CD14-positive monocyte (primary cell): ENCODE data around the gene PLXDC2. TPM values are rescaled to one million over a fixed set of nuclear protein-coding genes. Genes with fewer than 3 reads are reported as not detected.

ENCODE experiments used
- DNase-seq, 3 donors: peaks; one replicate each; pipeline ENCODE4 v3.0.0-alpha.2; 2011 to 2022
- H2AFZ ChIP-seq: 2 replicates; pipeline ENCODE4 v1.6.0; 2012; ENCODE audit warnings: mild to moderate bottlenecking, low read depth, low read length, inconsistent platforms; ENCODE audit not compliant: insufficient read depth, poor library complexity, severe bottlenecking
- H3K27ac ChIP-seq, 2 donors: 1 replicate in 1 of 2; 2 replicates in 1 of 2; pipeline ENCODE4 v1.5.1; 2012 to 2013; ENCODE audit warnings: low read length in 2 of 2, control low read depth in 1 of 2, inconsistent platforms in 1 of 2, low read depth in 1 of 2, mild to moderate bottlenecking in 1 of 2
- H3K27me3 ChIP-seq, 2 donors: one replicate each; pipeline versions ENCODE4 v1.6.0 to v1.6.1; 2011 to 2013; ENCODE audit warnings: low read length in 2 of 2; ENCODE audit not compliant: control insufficient read depth in 2 of 2, insufficient read depth in 2 of 2
- H3K36me3 ChIP-seq, 2 donors: replicated peaks in 1 of 2; 1 replicate in 1 of 2; 2 replicates in 1 of 2; pipeline versions ENCODE4 v1.5.1 to v1.6.1; 2012 to 2013; ENCODE audit warnings: low read length in 2 of 2, control low read depth in 1 of 2, inconsistent platforms in 1 of 2, mild to moderate bottlenecking in 1 of 2; ENCODE audit not compliant: insufficient read depth in 2 of 2, control insufficient read depth in 1 of 2
- H3K4me1 ChIP-seq, 2 donors: 1 replicate in 1 of 2; 2 replicates in 1 of 2; pipeline versions ENCODE4 v1.5.1 to v1.6.1; 2012 to 2013; ENCODE audit warnings: low read length in 2 of 2, control low read depth in 1 of 2, inconsistent platforms in 1 of 2, mild to moderate bottlenecking in 1 of 2, moderate library complexity in 1 of 2; ENCODE audit not compliant: insufficient read depth in 2 of 2, control insufficient read depth in 1 of 2
- H3K4me2 ChIP-seq: replicated peaks from 2 replicates; pipeline ENCODE3; 2012; ENCODE audit warnings: low read length, moderate library complexity, mild to moderate bottlenecking; ENCODE audit not compliant: poor library complexity, severe bottlenecking; ENCODE audit errors: extremely low read depth
- H3K4me3 ChIP-seq, 3 experiments: fragments of 200-600 bp in 1 of 3; sonication (generic) in 1 of 3; replicated peaks in 1 of 3; 1 replicate in 2 of 3; 2 replicates in 1 of 3; pipeline ENCODE4 v1.5.1; 2011 to 2013; ENCODE audit warnings: low read length in 3 of 3, mild to moderate bottlenecking in 3 of 3, control low read depth in 2 of 3, low read depth in 2 of 3, inconsistent platforms in 1 of 3, moderate library complexity in 1 of 3
- H3K79me2 ChIP-seq: 2 replicates; pipeline ENCODE4 v1.6.0; 2012; ENCODE audit warnings: mild to moderate bottlenecking, control low read depth, inconsistent platforms, low read length, moderate library complexity; ENCODE audit not compliant: insufficient read depth
- H3K9ac ChIP-seq: 2 replicates; pipeline ENCODE4 v1.6.0; 2017; ENCODE audit warnings: low read length, mild to moderate bottlenecking; ENCODE audit not compliant: insufficient read depth, poor library complexity, severe bottlenecking
- H3K9me3 ChIP-seq, 2 donors: replicated peaks in 1 of 2; 1 replicate in 1 of 2; 2 replicates in 1 of 2; pipeline versions ENCODE4 v1.5.1 to v1.6.1; 2012 to 2013; ENCODE audit warnings: low read length in 2 of 2, control low read depth in 1 of 2; ENCODE audit not compliant: control insufficient read depth in 1 of 2, insufficient read depth in 1 of 2
- H4K20me1 ChIP-seq: 2 replicates; pipeline ENCODE4 v1.6.0; 2012; ENCODE audit warnings: mild to moderate bottlenecking, low read length, control low read depth, moderate library complexity; ENCODE audit not compliant: insufficient read depth
- H3K27ac Mint-ChIP-seq, 7 donors: one replicate each; pipeline ENCODE4 v1.8.0; 2020; ENCODE audit warnings: mild to moderate bottlenecking in 7 of 7, mixed read lengths in 7 of 7, moderate library complexity in 6 of 7, inconsistent platforms in 2 of 7
- H3K27me3 Mint-ChIP-seq, 3 donors: one replicate each; pipeline ENCODE4 v1.8.0; 2021 to 2022; ENCODE audit warnings: low read depth in 3 of 3, mild to moderate bottlenecking in 3 of 3, mixed read lengths in 3 of 3, moderate library complexity in 3 of 3, inconsistent platforms in 1 of 3
- H3K36me3 Mint-ChIP-seq, 2 donors: one replicate each; pipeline ENCODE4 v1.8.0; 2020; ENCODE audit warnings: mixed read lengths in 2 of 2, inconsistent platforms in 1 of 2, mild to moderate bottlenecking in 1 of 2
- H3K4me1 Mint-ChIP-seq: one replicate; pipeline ENCODE4 v1.8.0; 2020; ENCODE audit warnings: mild to moderate bottlenecking, mixed read lengths
- H3K4me3 Mint-ChIP-seq, 2 donors: one replicate each; pipeline ENCODE4 v1.8.0; 2020; ENCODE audit warnings: mild to moderate bottlenecking in 2 of 2, mixed read lengths in 2 of 2, moderate library complexity in 1 of 2
- H3K9me3 Mint-ChIP-seq, 7 donors: one replicate each; pipeline ENCODE4 v1.8.0; 2020 to 2022; ENCODE audit warnings: mixed read lengths in 7 of 7, mild to moderate bottlenecking in 6 of 7, moderate library complexity in 6 of 7, inconsistent platforms in 2 of 7
- WGBS: methylation state at CpG from one replicate; pipeline ENCODE4 v1.1.5; 2013; ENCODE audit warnings: missing lambda C conversion rate; ENCODE audit not compliant: insufficient coverage; 5-methylcytosine and 5-hydroxymethylcytosine counted together
- intact Hi-C, 2 donors: fragments of 100-400 bp; cut with micrococcal nuclease; formaldehyde crosslinking; loops; one replicate each; pipeline versions ENCODE4 v1.15.0 to v1.15.1; 2023
- polyA plus RNA-seq, 3 donors: library from polyadenylated mRNA; depleted of rRNA in 1 of 3; unstranded in 2 of 3; stranded (reverse) in 1 of 3; fragments of 300-500 nt in 2 of 3; fragments of >200 nt in 1 of 3; fragmentation: Illumina TruSeq in 2 of 3; gene quantifications; 1 replicate in 2 of 3; 2 replicates in 1 of 3; pipeline ENCODE4 v1.2.3, GENCODE V29; 2012 to 2021
- TF ChIP-seq, protein P1 (sequence below): fragments of 200-600 bp; IDR thresholded peaks from one replicate; pipeline ENCODE4 v1.8.0; 2022; ENCODE audit warnings: antibody characterized with exemption, mild to moderate bottlenecking

Gene PLXDC2
- polyA plus RNA-seq, 3 donors: 37.5 to 128 (median 93.6) TPM

DNA sequence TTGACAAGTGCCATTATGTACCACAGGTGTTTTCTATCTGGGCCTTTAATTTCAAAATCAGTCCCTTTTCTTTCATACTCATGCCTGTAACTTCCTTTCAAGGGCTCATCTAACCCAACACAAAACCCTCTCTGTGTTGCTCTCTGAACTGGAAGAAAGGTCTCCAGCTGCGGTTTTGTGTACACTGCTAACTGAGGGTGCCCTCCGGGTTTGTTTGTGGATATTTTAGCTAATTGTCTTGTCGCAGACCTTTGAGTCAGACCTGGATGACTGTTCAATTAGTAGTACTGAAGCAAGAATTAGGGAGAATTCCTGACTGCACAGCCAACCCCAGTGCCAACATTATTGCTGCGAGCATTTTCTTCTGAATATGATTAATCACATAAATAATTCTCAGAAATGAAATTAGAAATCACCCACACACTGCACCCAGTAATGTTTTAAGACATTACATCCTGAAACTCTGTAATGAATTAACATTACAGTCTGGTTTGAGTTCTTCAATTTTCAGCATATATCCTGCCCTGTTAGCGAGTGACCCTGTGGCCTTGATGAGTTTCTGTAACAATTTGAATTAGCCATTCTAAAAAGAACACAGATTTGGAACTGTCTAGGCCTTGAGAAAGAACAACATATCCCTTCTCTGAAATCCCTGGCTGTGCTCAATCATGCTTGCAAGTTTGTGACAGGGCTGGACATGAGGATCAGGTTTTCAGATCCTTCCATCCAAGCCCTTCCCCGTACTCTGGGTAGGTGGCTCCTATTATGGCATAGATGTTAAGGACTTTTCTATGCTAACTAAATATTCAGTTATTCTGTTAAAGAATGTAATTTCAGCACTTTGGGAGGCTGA lies 460.1 kb downstream of the PLXDC2 start:
- Histone ChIP-seq H3K36me3 (peaks cover 24 to 54% of the 10 kb centered on the region in 2 donors), H3K27ac (no peak overlapping the region), H3K9me3 (no peaks in the 10 kb centered on the region), H3K4me2 (no peak overlapping the region), H3K4me3 (no peak overlapping the region), H4K20me1 (no peaks in the 10 kb centered on the region), H3K27me3 (no peaks in the 10 kb centered on the region), H2AFZ (no peak overlapping the region), H3K4me1 (no peaks in the 10 kb centered on the region), H3K79me2 (no peaks in the 10 kb centered on the region), H3K9ac (no peak overlapping the region)
- DNase-seq: no peak
- Mint-ChIP-seq H3K36me3 (peaks cover 37 to 44% of the 10 kb centered on the region in 2 donors), H3K4me1 (no peaks in the 10 kb centered on the region), H3K9me3 (peaks cover 0 to 8% (median 0%) of the 10 kb centered on the region in 7 donors), H3K27me3 (no peaks in the 10 kb centered on the region), H3K27ac (no peak overlapping the region), H3K4me3 (no peak overlapping the region)
- intact Hi-C loops: no loop called here
- WGBS: 100% methylated on average over 3 of the region's 6 CpGs
- TF ChIP-seq, protein P1, sequence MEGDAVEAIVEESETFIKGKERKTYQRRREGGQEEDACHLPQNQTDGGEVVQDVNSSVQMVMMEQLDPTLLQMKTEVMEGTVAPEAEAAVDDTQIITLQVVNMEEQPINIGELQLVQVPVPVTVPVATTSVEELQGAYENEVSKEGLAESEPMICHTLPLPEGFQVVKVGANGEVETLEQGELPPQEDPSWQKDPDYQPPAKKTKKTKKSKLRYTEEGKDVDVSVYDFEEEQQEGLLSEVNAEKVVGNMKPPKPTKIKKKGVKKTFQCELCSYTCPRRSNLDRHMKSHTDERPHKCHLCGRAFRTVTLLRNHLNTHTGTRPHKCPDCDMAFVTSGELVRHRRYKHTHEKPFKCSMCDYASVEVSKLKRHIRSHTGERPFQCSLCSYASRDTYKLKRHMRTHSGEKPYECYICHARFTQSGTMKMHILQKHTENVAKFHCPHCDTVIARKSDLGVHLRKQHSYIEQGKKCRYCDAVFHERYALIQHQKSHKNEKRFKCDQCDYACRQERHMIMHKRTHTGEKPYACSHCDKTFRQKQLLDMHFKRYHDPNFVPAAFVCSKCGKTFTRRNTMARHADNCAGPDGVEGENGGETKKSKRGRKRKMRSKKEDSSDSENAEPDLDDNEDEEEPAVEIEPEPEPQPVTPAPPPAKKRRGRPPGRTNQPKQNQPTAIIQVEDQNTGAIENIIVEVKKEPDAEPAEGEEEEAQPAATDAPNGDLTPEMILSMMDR: no peak

DNA sequence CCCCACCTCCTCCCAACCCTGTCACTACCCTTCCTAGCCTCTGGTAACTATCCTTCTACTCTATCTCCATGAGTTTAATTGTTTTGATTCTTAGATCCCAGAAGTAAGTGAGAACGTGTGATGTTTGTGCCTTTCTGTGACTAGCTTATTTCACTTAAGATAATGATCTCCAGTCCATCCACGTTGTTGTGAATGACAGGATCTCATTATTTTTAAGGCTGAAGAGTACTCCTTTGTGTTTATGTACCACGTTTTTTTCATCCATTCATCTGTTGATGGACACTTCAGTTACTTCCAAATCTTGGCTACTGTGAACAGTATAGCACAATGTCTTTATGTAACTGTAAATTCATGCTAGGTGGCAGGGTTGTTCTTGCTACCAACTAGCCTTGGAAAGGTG lies 461.6 kb downstream of the PLXDC2 start:
- H3K36me3 Mint-ChIP-seq: peaks cover 43 to 45% of the 10 kb centered on the region in 2 donors
- intact Hi-C loops: no loop called here
- Histone ChIP-seq H2AFZ (no peak overlapping the region), H3K79me2 (no peaks in the 10 kb centered on the region), H3K4me3 (no peak overlapping the region), H3K4me2 (no peak overlapping the region), H3K27me3 (no peaks in the 10 kb centered on the region), H3K4me1 (no peaks in the 10 kb centered on the region), H3K27ac (no peak overlapping the region), H4K20me1 (no peaks in the 10 kb centered on the region), H3K9ac (no peak overlapping the region), H3K36me3 (peaks cover 28 to 63% of the 10 kb centered on the region in 2 donors), H3K9me3 (no peaks in the 10 kb centered on the region)
- 60% methylated on average over 1 of the region's 3 CpGs for WGBS
- H3K9me3 Mint-ChIP-seq: peaks cover 0 to 8% (median 0%) of the 10 kb centered on the region in 7 donors
- peak overlapping the region in 1 of 7 donors; percentile 0 for H3K27ac Mint-ChIP-seq
- H3K27me3 Mint-ChIP-seq: no peaks in the 10 kb centered on the region
- H3K4me3 Mint-ChIP-seq: no peak overlapping the region
- DNase-seq: no peak
- TF ChIP-seq, protein P1: no peak
- no peaks in the 10 kb centered on the region for H3K4me1 Mint-ChIP-seq
